ENCODE measurements around the gene SLC41A3. TPM values are rescaled to one million over a fixed set of nuclear protein-coding genes. Genes with fewer than 3 reads are reported as not detected.

The SLC41A3 gene
- total and polyA plus RNA-seq, 2 of the 8 experiments (the other 6 are each of a cell fraction or from before 2014, with no cell fraction given), result 30.2 to 56.4 TPM

GRCh38 chr3:126104742-126105605 lies 21.1 kb upstream of the SLC41A3 start (continued):
- TF ChIP-seq MAFK (IDR thresholded peaks at IDR 0.05; ENCODE audit: low read depth, low read length), result no peak
